ENCODE results near the gene EXD3. TPM values are rescaled to one million over a fixed set of nuclear protein-coding genes. Genes with fewer than 3 reads are reported as not detected.
"Not testable (repeated sequence)": the region's sequence is repeated elsewhere in the genome, so short reads cannot be mapped to it uniquely, and the experiment has no call there.

EXD3 gene
- total RNA-seq, 1 donor from 2014 or later: 11.3 TPM

GRCh38 chr9:137354153-137354844, 68.7 kb downstream of the EXD3 start:
- intact Hi-C loops (cut with DNase I): no loop called here

DNA sequence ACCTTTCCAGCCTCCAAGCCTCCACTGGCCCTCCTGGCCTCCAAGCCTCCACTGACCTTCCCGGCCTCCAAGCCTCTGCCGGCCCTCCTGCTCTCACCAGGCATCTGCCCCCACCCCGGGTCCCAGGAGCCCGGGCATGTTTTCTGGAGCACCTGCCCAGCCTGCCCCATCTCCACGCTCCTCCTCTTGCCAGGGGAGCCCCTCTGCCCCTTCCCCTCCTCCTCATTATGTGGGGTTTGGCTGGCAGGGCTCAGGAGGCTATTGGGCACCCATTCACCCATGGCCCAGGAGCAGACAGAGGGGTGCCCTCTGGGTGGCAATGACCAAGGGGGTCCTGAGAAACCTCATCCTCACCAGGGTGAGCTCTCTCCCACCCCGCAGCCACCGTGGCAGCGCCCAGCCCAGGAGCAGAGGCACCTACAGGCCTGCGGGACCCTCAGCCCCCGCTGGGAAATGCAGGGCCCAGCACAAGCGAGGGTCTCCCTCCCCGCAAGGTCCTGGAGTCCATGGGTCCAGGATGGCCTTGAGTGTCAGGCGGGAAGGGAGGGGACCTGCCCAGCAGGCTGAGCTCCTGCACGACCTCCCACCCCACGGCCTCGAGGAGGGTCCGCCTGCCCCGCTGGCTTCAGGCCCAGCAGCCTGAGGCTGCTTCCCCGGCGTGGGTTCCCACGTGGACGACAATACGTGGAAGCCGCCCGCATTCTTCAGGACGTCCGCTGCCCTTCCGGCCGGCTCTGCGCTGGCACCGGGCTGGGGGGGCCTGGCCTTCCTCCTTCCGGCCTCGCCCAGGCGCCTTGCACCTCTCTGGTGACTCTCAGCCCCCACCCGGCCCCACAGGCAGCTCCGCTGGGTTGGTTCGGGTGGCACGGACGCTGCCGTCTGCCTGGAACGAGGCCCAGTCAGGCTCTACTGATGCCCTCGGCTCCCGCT, 69.5 kb downstream of the EXD3 start:
- no peak for DNase-seq (ENCODE audit: low spot score)
- intact Hi-C loops (cut with DNase I): no loop called here

More at GRCh38 chr9:137354153-137354844, 68.7 kb downstream of the EXD3 start:
- no peak for DNase-seq (ENCODE audit: low spot score)

DNA sequence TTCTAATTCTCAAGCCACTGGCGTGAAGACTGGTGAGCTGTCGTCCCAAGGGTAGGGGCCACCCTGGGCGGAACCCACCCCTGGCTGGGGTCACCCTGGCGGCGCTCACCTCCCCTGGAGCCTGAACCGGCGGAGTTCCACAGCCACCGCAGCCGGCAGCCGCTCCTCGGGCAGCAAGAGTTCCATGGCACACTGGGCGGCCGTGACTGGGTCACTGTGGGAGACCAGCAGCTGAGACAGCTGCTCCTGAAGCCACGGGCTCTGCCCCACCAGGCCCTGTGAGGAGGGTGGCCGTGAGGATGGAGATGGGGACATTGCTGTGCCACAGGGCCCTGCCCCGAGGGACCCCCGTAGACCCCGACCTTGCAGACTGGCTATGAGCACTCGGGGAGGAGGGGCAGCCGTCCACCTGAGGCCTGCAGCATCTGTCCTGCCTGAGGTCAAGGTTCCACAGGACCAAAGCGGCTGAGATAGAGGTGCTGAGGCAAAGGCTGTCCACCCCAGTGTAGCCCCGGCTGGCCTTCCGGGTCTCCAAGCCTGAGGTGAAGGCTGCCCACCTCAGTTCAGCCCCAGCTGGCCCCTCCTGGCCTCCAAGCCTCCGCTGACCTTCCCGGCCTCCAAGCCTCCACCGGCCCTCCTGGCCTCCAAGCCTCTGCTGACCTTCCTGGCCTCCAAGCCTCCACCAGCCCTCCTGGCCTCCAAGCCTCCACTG, 70.3 kb downstream of the EXD3 start:
- intact Hi-C loops (cut with DNase I): no loop called here
- DNase-seq (ENCODE audit: low spot score): no peak

DNA sequence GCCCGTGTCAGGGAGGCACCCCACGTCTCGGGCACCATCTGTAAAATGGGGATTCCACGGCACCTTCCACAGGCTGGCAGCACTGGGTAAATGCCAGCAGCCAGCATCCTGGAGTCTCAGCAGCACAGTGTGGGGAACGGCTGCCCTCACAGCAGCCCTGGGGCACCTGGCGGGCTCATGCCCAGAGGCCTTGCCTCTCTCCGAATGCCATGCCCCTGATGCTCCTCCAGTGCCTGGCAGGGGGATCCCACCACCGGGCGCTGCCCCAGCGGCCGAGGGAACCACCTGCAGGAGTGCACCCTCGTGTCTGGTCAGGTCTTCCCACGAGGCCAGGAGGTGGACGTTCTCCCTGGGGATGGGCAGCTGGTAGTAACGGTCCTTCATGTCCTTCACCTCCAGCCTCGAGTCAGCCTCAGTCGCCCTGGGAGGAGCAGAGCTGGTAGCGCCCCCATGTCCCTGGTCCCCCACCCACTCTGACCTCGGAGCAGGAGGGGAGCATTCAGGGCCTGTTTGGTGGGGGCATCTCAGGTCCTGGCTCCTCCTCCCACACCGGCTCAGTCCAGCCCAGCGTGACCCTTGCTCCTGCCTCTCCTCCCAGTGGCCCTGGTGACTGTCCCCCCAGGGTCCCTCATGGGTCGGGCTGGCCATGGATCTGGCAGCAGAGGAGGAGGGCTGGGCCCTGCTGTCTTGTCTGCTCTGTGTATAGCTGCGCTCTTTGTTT, 71.0 kb downstream of the EXD3 start:
- intact Hi-C loops (cut with DNase I): no loop called here
- DNase-seq (ENCODE audit: low spot score): no peak

DNA sequence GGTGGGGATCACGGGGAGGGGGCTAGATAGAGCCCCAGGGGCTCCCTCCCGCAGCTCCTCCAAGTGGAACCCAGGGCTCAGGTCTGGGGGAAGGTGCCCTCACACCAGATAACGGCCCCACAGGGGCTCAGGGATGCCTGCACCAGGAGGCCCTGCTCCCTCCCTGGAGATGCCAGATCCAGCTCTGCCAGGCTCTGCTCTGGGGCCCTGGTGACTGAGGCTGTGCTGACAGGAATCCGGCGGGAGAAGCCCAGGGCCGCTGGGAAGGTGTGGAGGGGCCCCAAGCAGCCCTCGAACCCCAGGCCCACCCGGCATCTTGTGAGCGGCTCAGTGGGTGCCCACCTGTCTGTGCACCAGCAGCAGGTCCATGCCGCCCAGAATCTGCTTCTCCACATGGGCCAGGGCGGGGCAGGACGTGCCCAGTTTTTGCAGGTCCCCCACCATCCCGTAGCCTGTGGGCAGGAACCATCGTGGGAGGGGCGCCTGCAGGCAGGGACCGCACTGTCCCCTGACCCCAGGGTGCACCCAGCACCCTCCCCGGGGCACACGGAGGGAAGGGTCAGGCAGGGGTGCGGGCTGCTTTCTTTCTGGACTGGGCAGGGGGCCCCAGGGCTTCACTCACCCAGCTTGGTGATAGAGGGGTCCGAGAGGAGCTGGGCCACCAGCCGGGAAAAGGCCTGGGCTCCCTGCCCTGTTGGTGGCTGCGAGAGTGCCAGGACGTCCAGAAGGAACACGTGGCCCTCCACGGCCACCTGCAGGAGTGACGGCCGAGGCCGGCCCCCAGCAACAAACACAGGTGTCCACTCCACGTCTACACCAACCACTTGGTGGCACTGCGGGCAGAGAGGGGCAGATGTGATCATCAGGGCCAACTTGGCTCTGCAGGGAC, 72.0 kb downstream of the EXD3 start:
- intact Hi-C loops (cut with DNase I): no loop called here
- no peak for DNase-seq (ENCODE audit: low spot score)

DNA sequence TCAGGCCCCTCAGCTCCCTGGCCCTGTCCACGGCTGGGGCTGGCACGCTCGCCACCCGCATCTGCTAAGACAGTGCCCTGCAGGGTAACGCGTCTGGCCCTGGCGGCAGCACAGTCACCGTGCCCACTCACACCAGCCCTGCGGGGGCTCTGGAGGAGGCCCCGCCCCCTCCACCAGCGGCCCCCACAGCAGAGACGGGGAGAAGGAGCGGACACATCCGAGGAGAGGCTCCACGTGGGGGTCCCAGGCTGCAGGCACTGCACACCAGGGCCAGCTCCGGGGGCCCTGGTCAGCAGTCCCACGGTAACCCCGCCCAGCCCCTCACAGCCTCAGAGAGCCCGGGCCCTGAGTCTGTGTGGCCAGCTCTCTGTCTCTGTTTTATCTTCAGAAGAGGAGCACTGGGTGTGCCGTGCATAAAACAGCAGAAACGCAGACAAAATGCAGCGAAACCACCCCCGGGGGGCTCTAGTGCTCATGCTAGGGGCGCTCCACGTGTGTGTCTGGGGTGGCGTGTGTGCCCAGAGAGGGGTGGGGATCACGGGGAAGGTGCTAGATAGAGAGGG, 73.4 kb downstream of the EXD3 start:
- DNase-seq (ENCODE audit: low spot score): no peak
- intact Hi-C loops (cut with DNase I): no loop called here

DNA sequence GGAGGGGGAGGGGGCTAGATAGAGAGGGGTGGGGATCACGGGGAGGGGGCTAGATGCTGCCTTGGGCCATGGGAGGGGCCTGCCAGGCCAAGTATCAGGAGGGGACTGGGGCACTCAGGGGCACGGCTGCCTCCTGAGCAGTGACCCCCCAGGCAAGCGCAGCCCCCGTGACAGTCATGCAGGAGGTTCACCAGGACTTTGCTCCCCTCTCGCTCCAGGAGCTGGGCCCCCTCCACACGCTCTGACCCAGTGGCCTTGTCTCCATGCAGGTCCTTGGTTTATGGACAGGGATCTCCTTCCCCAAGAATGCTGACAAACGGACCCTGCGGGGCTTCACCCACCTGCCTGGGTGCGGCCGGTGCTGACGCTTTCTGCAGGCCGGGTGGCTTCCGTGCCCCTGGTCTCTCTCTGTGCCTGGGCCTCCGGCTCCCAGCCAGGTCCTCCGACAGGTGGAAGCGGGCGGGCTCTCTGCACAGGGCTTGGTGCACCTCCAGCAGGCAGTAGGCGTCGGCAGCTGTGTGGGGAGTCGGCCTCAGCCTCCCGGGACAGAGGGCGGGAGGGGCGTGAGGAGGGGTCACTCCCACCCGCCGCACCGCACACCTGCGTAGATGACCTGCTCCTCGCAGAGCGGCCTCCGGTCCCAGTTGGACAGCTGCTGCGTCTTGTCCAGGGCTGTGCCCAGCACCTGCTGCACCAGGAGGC, 74.0 kb downstream of the EXD3 start:
- no peak for DNase-seq (ENCODE audit: low spot score)
- intact Hi-C loops (cut with DNase I): no loop called here

DNA sequence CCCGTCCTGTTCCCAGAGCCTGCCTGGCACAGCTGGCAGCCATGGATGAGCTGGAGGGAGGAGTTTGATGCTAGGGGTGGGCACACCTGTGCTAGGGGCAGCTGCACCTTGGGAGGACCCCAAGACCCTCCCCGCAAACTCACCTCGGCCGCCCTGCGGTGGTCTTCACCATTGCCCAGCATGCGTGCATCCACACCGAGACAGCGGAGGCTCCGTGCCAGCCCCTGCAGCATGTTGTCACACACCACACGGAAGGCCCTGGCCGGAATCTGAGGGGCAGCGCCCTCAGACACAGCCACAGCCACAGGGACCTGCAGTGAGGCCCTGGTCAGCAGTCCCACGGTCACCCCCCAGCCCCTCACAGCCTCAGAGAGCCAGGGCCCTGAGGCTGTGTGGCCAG, 75.0 kb downstream of the EXD3 start:
- intact Hi-C loops (cut with DNase I): no loop called here
- DNase-seq (ENCODE audit: low spot score): no peak

GRCh38 chr9:137342482-137342881, 80.5 kb downstream of the EXD3 start:
- DNase-seq (ENCODE audit: low spot score): no peak
- intact Hi-C loops (cut with DNase I): no loop called here

DNA sequence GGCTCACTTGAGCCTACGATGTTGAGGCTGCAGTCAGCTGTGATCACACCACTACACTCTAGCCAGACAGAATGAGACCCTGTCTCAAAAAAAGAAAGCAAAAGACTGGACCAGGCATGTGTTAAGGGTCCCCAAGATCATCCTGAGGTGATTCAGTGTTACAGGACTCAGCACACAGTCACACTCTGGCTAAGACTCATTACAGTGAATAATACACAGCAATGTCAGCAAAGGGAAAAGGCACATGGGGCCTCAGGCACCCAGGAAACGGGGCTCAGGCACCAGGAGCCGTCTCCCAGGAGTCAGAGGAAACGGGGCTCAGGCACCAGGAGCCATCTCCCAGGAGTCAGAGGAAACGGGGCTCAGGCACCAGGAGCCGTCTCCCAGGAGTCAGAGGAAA, 81.7 kb downstream of the EXD3 start:
- DNase-seq (ENCODE audit: low spot score): no peak
- intact Hi-C loops (cut with DNase I): no loop called here

DNA sequence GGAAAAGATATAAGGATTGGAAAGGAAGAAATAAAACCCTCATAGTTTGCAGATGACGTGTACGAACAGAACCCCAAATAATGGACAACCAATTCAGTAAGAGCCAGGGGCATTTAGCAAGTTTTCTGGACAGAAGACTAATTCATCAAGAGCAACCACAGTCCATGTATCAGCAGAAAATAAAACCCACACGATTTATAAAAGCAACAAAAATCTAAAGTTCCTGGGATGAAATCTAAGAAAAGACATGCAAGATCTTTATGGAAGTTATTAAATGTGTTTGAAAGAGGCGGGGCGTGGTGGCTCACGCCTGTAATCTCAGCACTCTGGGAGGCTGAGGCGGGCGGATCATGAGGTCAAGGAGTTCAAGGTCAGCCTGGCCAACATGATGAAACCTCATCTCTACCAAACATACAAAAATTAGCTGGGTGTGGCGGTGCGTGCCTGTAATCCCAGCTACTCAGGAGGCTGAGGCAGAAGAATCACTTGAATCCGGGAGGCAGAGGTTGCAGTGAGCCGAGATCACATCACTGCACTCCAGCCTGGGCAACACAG, 83.0 kb downstream of the EXD3 start:
- intact Hi-C loops (cut with DNase I); DNase-seq (ENCODE audit: low spot score): not testable (repeated sequence)

- DNase-seq (ENCODE audit: low spot score): no peak
- intact Hi-C loops (cut with DNase I): no loop called here
Observed at GRCh38 chr9:137339045-137339907, 83.7 kb downstream of the EXD3 start.

- intact Hi-C loops (cut with DNase I): no loop called here
- DNase-seq (ENCODE audit: low spot score): no peak
Observed at GRCh38 chr9:137336735-137337134, 86.2 kb downstream of the EXD3 start.

DNA sequence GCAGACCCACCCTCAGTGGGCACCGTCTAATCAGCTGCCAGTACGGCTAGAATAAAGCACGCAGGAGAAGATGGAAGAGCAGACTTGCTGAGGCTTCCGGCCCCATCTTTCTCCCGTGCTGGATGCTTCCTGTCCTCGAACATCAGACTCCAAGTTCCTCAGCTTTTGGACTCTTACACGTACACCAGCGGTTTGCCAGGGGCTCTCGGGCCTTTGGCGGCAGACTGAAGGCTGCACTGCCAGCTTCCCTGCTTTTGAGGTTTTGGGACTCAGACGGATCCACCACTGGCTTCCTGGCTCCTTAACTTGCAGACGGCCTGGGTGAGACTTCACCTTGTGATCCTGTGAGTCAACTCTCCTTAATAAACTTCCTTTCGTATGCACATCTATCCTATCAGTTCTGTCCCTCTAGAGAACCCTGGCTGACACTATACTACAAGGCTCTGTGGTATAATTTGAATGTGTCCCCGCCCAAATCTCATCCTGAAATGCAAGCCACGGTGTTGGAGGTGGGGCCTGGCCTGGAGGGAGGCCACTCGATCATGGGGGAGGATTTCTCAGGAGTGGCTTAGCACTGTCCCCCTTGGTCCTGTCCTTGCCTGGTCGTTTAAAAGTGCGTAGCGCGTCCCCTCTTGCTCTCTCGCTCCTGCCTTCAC, 89.8 kb downstream of the EXD3 start:
- no peak for DNase-seq (ENCODE audit: low spot score)
- intact Hi-C loops (cut with DNase I): no loop called here

- no peak for DNase-seq (ENCODE audit: low spot score)
- intact Hi-C loops (cut with DNase I): no loop called here
Observed at GRCh38 chr9:137331929-137332328, 91.0 kb downstream of the EXD3 start.

GRCh38 chr9:137330689-137331088, 92.3 kb downstream of the EXD3 start:
- intact Hi-C loops (cut with DNase I): no loop called here
- no peak for DNase-seq (ENCODE audit: low spot score)
